ENCODE results near the gene MAP3K13. TPM values are rescaled to one million over a fixed set of nuclear protein-coding genes. Genes with fewer than 3 reads are reported as not detected.

MAP3K13 gene
- total and polyA plus RNA-seq, 10 of the 15 experiments (the other 5 are each of a cell fraction or from before 2014, with no cell fraction given): 10.5 to 70.8 (median 26.8) TPM

DNA sequence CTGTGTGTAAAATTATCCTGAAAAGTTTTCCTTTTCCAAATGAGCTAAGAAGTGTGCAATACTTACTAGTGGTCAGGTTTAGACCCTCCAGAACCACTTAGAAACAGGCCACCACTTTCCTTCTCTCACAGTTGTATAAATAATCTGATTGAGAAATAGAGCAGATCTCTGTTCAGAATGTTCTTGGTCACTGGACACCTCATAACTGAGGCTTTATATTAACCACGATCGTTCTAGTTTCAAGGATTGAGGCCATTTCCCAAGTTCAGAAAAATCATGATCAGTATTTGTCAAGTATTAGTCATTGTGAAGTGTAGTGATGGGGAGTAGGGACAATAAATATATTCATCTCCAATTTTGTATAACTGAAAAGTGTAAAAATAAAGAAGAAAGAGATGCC is 1.0 kb upstream of the MAP3K13 start:
- no TSS peak for BruUV-seq (replicated peaks)
- intact Hi-C loops (cut with micrococcal nuclease; ENCODE audit: unreplicated experiment) (loop anchor here (5.0 kb wide), 1 partner anchor 190 kb away; the partner anchor contains the start of gene LIPH), in situ Hi-C loops (cut with MboI) (no loop called here)
- FAIRE-seq (no peak), DNase-seq (ENCODE audit: low read depth, low spot score) (no peak), ATAC-seq (no peak)
- H3K27ac ChIP-seq (ENCODE audit: control insufficient read depth, insufficient read depth): no peak overlapping the region
- H3K4me1 ChIP-seq (ENCODE audit: control insufficient read depth, insufficient read depth, low read length): peaks cover 8% of the 10 kb centered on the region; the same call in 1 of the 2 replicates
- H3K4me3 ChIP-seq: no peak overlapping the region
- no peak overlapping the region for H2AFZ ChIP-seq (ENCODE audit: control insufficient read depth, low read depth, low read length)
- no peaks in the 10 kb centered on the region for H3K9me3 ChIP-seq (replicated peaks; ENCODE audit: control insufficient read depth, insufficient read depth, low read length)
- no peaks in the 10 kb centered on the region for H4K20me1 ChIP-seq (ENCODE audit: control insufficient read depth, insufficient read depth)
- TF ChIP-seq, protein P1, sequence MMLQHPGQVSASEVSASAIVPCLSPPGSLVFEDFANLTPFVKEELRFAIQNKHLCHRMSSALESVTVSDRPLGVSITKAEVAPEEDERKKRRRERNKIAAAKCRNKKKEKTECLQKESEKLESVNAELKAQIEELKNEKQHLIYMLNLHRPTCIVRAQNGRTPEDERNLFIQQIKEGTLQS (IDR thresholded peaks at IDR 0.05; ENCODE audit: borderline replicate concordance, extremely low read depth, low read depth, low read length): no peak
- no peak for TF ChIP-seq SMAD5 (IDR thresholded peaks at IDR 0.05; ENCODE audit: low read depth)
- TF ChIP-seq SRF (IDR thresholded peaks at IDR 0.05; ENCODE audit: low read depth in 2 of 2, low read length in 2 of 2): no peak
- TF ChIP-seq SUZ12 (IDR thresholded peaks at IDR 0.05; ENCODE audit: unreplicated experiment): no peak
- no peak for TF ChIP-seq CHD1 (IDR thresholded peaks at IDR 0.05; ENCODE audit: low read depth, low read length)
- TF ChIP-seq EGR1 (IDR thresholded peaks at IDR 0.05; ENCODE audit: borderline replicate concordance in 1 of 2, low read depth in 2 of 2, low read length in 2 of 2): no peak
- no peak for TF ChIP-seq MYB (IDR thresholded peaks at IDR 0.05; ENCODE audit: borderline replicate concordance, low read depth, low read length)
- no peak for TF ChIP-seq CEBPB (IDR thresholded peaks at IDR 0.05; ENCODE audit: borderline replicate concordance in 1 of 2, low read depth in 2 of 2, low read length in 2 of 2)
- TF ChIP-seq ZNF687 (IDR thresholded peaks at IDR 0.05): no peak
- TF ChIP-seq SIX5 (IDR thresholded peaks at IDR 0.05; ENCODE audit: low read depth, low read length, severe bottlenecking): no peak
- TF ChIP-seq, protein P2, sequence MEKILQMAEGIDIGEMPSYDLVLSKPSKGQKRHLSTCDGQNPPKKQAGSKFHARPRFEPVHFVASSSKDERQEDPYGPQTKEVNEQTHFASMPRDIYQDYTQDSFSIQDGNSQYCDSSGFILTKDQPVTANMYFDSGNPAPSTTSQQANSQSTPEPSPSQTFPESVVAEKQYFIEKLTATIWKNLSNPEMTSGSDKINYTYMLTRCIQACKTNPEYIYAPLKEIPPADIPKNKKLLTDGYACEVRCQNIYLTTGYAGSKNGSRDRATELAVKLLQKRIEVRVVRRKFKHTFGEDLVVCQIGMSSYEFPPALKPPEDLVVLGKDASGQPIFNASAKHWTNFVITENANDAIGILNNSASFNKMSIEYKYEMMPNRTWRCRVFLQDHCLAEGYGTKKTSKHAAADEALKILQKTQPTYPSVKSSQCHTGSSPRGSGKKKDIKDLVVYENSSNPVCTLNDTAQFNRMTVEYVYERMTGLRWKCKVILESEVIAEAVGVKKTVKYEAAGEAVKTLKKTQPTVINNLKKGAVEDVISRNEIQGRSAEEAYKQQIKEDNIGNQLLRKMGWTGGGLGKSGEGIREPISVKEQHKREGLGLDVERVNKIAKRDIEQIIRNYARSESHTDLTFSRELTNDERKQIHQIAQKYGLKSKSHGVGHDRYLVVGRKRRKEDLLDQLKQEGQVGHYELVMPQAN (conservative IDR thresholded peaks at IDR 0.05): no peak
- TF ChIP-seq TCF7 (IDR thresholded peaks at IDR 0.05; ENCODE audit: borderline replicate concordance): no peak
- TF ChIP-seq BRCA1 (IDR thresholded peaks at IDR 0.05; ENCODE audit: low read depth, low read length): no peak
- TF ChIP-seq NRF1 (conservative IDR thresholded peaks at IDR 0.05; ENCODE audit: low read depth, low read length): no peak
- TF ChIP-seq JUNB (IDR thresholded peaks at IDR 0.05): no peak
- no peak for TF ChIP-seq NR2C2 (IDR thresholded peaks at IDR 0.05; ENCODE audit: borderline replicate concordance, control insufficient read depth, insufficient read length, low read depth)
- no peak for TF ChIP-seq PML (IDR thresholded peaks at IDR 0.05; ENCODE audit: low read length)
- H3K27me3 ChIP-seq (replicated peaks in 1 of 2; ENCODE audit: control insufficient read depth in 2 of 2, insufficient read depth in 2 of 2, low read length in 1 of 2): no peaks in the 10 kb centered on the region
- no peak overlapping the region for H3K4me2 ChIP-seq (ENCODE audit: control insufficient read depth, insufficient read depth)
- ChIA-PET POLR2A (interaction anchor here (1.5 kb wide), 1 partner anchor 29 kb away, joined by 5 read pairs; no protein-coding TSS in a partner anchor), SMC1A (ENCODE audit: uncharacterized antibody, unreplicated experiment) (interaction anchor here (1.3 kb wide), 1 partner anchor 213 kb away, joined by 3 read pairs; no protein-coding TSS in a partner anchor), CTCF (interaction anchor here (1.1 to 2.9 kb wide), 3 partner anchors 29 to 213 kb away, joined by 3 to 11 read pairs (median 8); no protein-coding TSS in a partner anchor), RAD21 (ENCODE audit: unreplicated experiment) (no interaction called here)
- H3K9ac ChIP-seq (ENCODE audit: control insufficient read depth, insufficient read depth, low read length): no peak overlapping the region
- H3K36me3 ChIP-seq (ENCODE audit: control insufficient read depth in 2 of 2, insufficient read depth in 2 of 2, low read length in 1 of 2): no peaks in the 10 kb centered on the region
- H3K79me2 ChIP-seq (ENCODE audit: control insufficient read depth, insufficient read depth, low read length): peaks cover 24% of the 10 kb centered on the region
- WGBS (ENCODE audit: insufficient coverage, insufficient replicate concordance, low lambda C conversion rate, missing lambda C conversion rate): 48% methylated on average over 2 of the region's 2 CpGs

All from GM12878 (cell line).